ENCODE results near the gene ABAT. TPM values are rescaled to one million over a fixed set of nuclear protein-coding genes. Genes with fewer than 3 reads are reported as not detected.
A peak's percentile ranks its signal among the peaks of the same experiment; 100 is the strongest.

ABAT gene
- total RNA-seq, 1 donor from 2014 or later = 23.3 TPM

GRCh38 chr16:8656376-8656775 is 18.0 kb upstream of the ABAT start:
- Mint-ChIP-seq H3K27me3 (ENCODE audit: low read depth, unreplicated experiment) (peaks cover 8% of the 10 kb centered on the region), H3K27ac (ENCODE audit: unreplicated experiment) (no peak overlapping the region), H3K4me3 (ENCODE audit: unreplicated experiment) (no peak overlapping the region), H3K36me3 (ENCODE audit: low read depth, unreplicated experiment) (no peaks in the 10 kb centered on the region), H3K4me1 (ENCODE audit: low read depth, unreplicated experiment) (no peaks in the 10 kb centered on the region), H3K9me3 (ENCODE audit: unreplicated experiment) (peaks cover 4% of the 10 kb centered on the region)
- H3K27ac ChIP-seq (ENCODE audit: low read depth, low read length) = no peak overlapping the region
- no peaks in the 10 kb centered on the region for H3K36me3 ChIP-seq (ENCODE audit: insufficient read depth, low read length)
- no peak overlapping the region for H2AFZ ChIP-seq (ENCODE audit: low read depth, low read length)
- H3K79me2 ChIP-seq (ENCODE audit: insufficient read depth, low read length) = no peaks in the 10 kb centered on the region
- no peak overlapping the region for H3K4me2 ChIP-seq (ENCODE audit: low read length)
- no peaks in the 10 kb centered on the region for H3K4me1 ChIP-seq (ENCODE audit: insufficient read depth, low read length)
- H3K9me3 ChIP-seq (ENCODE audit: insufficient read depth, low read depth, low read length) = no peaks in the 10 kb centered on the region
- no peak for FAIRE-seq
- H3K4me3 ChIP-seq (ENCODE audit: insufficient read depth, low read depth, low read length) = no peak overlapping the region
- no peak for DNase-seq (ENCODE audit: low read depth)
- peaks cover 12% of the 10 kb centered on the region for H3K27me3 ChIP-seq (ENCODE audit: insufficient read depth, low read length)
- H3K9ac ChIP-seq (ENCODE audit: low read length) = no peak overlapping the region
- no peaks in the 10 kb centered on the region for H4K20me1 ChIP-seq (ENCODE audit: insufficient read depth, low read length)
- TF ChIP-seq, protein P1, sequence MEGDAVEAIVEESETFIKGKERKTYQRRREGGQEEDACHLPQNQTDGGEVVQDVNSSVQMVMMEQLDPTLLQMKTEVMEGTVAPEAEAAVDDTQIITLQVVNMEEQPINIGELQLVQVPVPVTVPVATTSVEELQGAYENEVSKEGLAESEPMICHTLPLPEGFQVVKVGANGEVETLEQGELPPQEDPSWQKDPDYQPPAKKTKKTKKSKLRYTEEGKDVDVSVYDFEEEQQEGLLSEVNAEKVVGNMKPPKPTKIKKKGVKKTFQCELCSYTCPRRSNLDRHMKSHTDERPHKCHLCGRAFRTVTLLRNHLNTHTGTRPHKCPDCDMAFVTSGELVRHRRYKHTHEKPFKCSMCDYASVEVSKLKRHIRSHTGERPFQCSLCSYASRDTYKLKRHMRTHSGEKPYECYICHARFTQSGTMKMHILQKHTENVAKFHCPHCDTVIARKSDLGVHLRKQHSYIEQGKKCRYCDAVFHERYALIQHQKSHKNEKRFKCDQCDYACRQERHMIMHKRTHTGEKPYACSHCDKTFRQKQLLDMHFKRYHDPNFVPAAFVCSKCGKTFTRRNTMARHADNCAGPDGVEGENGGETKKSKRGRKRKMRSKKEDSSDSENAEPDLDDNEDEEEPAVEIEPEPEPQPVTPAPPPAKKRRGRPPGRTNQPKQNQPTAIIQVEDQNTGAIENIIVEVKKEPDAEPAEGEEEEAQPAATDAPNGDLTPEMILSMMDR (IDR thresholded peaks at IDR 0.05; ENCODE audit: insufficient read depth, low read depth, low read length) = no peak
- no peak for TF ChIP-seq EZH2 (IDR thresholded peaks at IDR 0.05; ENCODE audit: insufficient read depth, low read length)

DNA sequence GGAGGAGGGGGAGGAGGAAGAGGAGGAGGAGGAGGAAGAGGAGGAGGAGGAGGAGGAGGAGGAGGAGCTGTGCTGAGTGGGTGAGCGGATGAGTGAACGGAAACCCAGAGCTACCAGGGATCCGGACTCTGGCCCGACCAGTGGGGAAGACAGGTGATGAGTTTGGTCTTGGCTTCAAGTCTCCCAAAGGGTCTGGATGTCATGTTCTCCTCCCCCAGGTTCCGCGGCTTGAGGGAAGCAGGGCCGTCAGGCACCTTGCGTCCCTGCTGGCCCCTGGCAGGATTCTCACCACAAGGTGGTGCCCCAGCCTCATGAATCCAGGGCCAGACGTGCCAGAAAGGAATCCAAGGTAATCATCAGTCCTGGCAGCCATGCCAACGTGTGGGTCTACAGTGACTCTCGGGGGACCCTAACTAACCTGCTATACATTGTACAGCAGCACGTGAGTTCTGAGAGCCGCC is 13.5 kb upstream of the ABAT start:
- TF ChIP-seq, protein P1 (IDR thresholded peaks at IDR 0.05; ENCODE audit: insufficient read depth, low read depth, low read length) = peak; percentile 55
- TF ChIP-seq EZH2 (IDR thresholded peaks at IDR 0.05; ENCODE audit: insufficient read depth, low read length) = no peak
- Histone ChIP-seq H3K9ac (ENCODE audit: low read length) (no peak overlapping the region), H4K20me1 (ENCODE audit: insufficient read depth, low read length) (no peaks in the 10 kb centered on the region), H3K27me3 (ENCODE audit: insufficient read depth, low read length) (peaks cover 12% of the 10 kb centered on the region), H3K4me1 (ENCODE audit: insufficient read depth, low read length) (no peaks in the 10 kb centered on the region), H3K4me3 (ENCODE audit: insufficient read depth, low read depth, low read length) (no peak overlapping the region), H3K27ac (ENCODE audit: low read depth, low read length) (no peak overlapping the region), H3K36me3 (ENCODE audit: insufficient read depth, low read length) (no peaks in the 10 kb centered on the region), H2AFZ (ENCODE audit: low read depth, low read length) (no peak overlapping the region), H3K4me2 (ENCODE audit: low read length) (no peak overlapping the region), H3K9me3 (ENCODE audit: insufficient read depth, low read depth, low read length) (no peaks in the 10 kb centered on the region), H3K79me2 (ENCODE audit: insufficient read depth, low read length) (no peaks in the 10 kb centered on the region)
- FAIRE-seq (no peak), DNase-seq (ENCODE audit: low read depth) (peak; percentile 15)
- Mint-ChIP-seq H3K27me3 (ENCODE audit: low read depth, unreplicated experiment) (peaks cover 16% of the 10 kb centered on the region), H3K4me3 (ENCODE audit: unreplicated experiment) (no peak overlapping the region), H3K9me3 (ENCODE audit: unreplicated experiment) (no peaks in the 10 kb centered on the region), H3K27ac (ENCODE audit: unreplicated experiment) (no peak overlapping the region), H3K4me1 (ENCODE audit: low read depth, unreplicated experiment) (no peaks in the 10 kb centered on the region), H3K36me3 (ENCODE audit: low read depth, unreplicated experiment) (no peaks in the 10 kb centered on the region)

GRCh38 chr16:8661703-8662102 is 12.7 kb upstream of the ABAT start:
- Histone ChIP-seq H3K4me1 (ENCODE audit: insufficient read depth, low read length) (no peaks in the 10 kb centered on the region), H3K9me3 (ENCODE audit: insufficient read depth, low read depth, low read length) (no peaks in the 10 kb centered on the region), H3K4me3 (ENCODE audit: insufficient read depth, low read depth, low read length) (no peak overlapping the region), H3K36me3 (ENCODE audit: insufficient read depth, low read length) (no peaks in the 10 kb centered on the region), H3K79me2 (ENCODE audit: insufficient read depth, low read length) (no peaks in the 10 kb centered on the region), H3K27me3 (ENCODE audit: insufficient read depth, low read length) (peaks cover 13% of the 10 kb centered on the region), H4K20me1 (ENCODE audit: insufficient read depth, low read length) (no peaks in the 10 kb centered on the region), H2AFZ (ENCODE audit: low read depth, low read length) (no peak overlapping the region), H3K27ac (ENCODE audit: low read depth, low read length) (no peak overlapping the region), H3K4me2 (ENCODE audit: low read length) (no peak overlapping the region), H3K9ac (ENCODE audit: low read length) (no peak overlapping the region)
- no peak overlapping the region for H3K4me3 Mint-ChIP-seq (ENCODE audit: unreplicated experiment)
- no peak overlapping the region for H3K27ac Mint-ChIP-seq (ENCODE audit: unreplicated experiment)
- peaks cover 16% of the 10 kb centered on the region for H3K27me3 Mint-ChIP-seq (ENCODE audit: low read depth, unreplicated experiment)
- TF ChIP-seq EZH2 (IDR thresholded peaks at IDR 0.05; ENCODE audit: insufficient read depth, low read length) = no peak
- TF ChIP-seq, protein P1 (IDR thresholded peaks at IDR 0.05; ENCODE audit: insufficient read depth, low read depth, low read length) = no peak
- FAIRE-seq (no peak), DNase-seq (ENCODE audit: low read depth) (no peak)
- no peaks in the 10 kb centered on the region for H3K9me3 Mint-ChIP-seq (ENCODE audit: unreplicated experiment)
- no peaks in the 10 kb centered on the region for H3K36me3 Mint-ChIP-seq (ENCODE audit: low read depth, unreplicated experiment)
- H3K4me1 Mint-ChIP-seq (ENCODE audit: low read depth, unreplicated experiment) = no peaks in the 10 kb centered on the region
